ENCODE measurements around the gene CCPG1. TPM values are rescaled to one million over a fixed set of nuclear protein-coding genes. Genes with fewer than 3 reads are reported as not detected.

The CCPG1 gene
- total and polyA plus RNA-seq, 2 of the 13 experiments (the other 11 are each of a cell fraction or from before 2014, with no cell fraction given) = 16.1 to 19.5 TPM

- TF ChIP-seq FOXP4 (CRISPR knock-in tag; IDR thresholded peaks at IDR 0.05) = peak; percentile 46
- peak; percentile 84 for TF ChIP-seq RBFOX2 (IDR thresholded peaks at IDR 0.05; ENCODE audit: low read depth, low read length)
- TF ChIP-seq GATAD1 (CRISPR knock-in tag; IDR thresholded peaks at IDR 0.05) = peak; percentile 50; the same call in 1 of the 2 replicates
- 0 out of 2 replicates have a peak, but pooled peaks have one; percentile 24 for TF ChIP-seq CERS6 (CRISPR knock-in tag; IDR thresholded peaks at IDR 0.05)
- TF ChIP-seq CSRNP1 (CRISPR knock-in tag; IDR thresholded peaks at IDR 0.05) = peak; percentile 76; the same call in 1 of the 2 replicates
- TF ChIP-seq ZNF564 (CRISPR knock-in tag; IDR thresholded peaks at IDR 0.05) = peak; percentile 76; the same call in 1 of the 2 replicates
- peak; percentile 45; the same call in 1 of the 2 replicates for TF ChIP-seq PRDM10 (CRISPR knock-in tag; IDR thresholded peaks at IDR 0.05; ENCODE audit: low read depth)
- TF ChIP-seq FOSL2 (CRISPR knock-in tag; IDR thresholded peaks at IDR 0.05) = peak; percentile 10; the same call in 1 of the 2 replicates
- TF ChIP-seq HOXA5 (CRISPR knock-in tag; IDR thresholded peaks at IDR 0.05) = peak; percentile 60
- no peak for TF ChIP-seq ZNF616 (CRISPR knock-in tag; IDR thresholded peaks at IDR 0.05; ENCODE audit: low read depth)
- TF ChIP-seq ZNF75D (CRISPR knock-in tag; IDR thresholded peaks at IDR 0.05; ENCODE audit: borderline replicate concordance) = no peak
- TF ChIP-seq HNRNPL (IDR thresholded peaks at IDR 0.05; ENCODE audit: low read depth, low read length) = peak; percentile 64; the same call in 1 of the 2 replicates
- TF ChIP-seq ELF3 (CRISPR knock-in tag; IDR thresholded peaks at IDR 0.05) = peak; percentile 48; the same call in 1 of the 2 replicates
- TF ChIP-seq ATF6 (CRISPR knock-in tag; conservative IDR thresholded peaks at IDR 0.05) = no peak
- TF ChIP-seq ZNF784 (CRISPR knock-in tag; IDR thresholded peaks at IDR 0.05; ENCODE audit: borderline replicate concordance) = peak; percentile 49; the same call in 1 of the 2 replicates
- peak; percentile 59; the same call in 1 of the 2 replicates for TF ChIP-seq ZNF296 (CRISPR knock-in tag; conservative IDR thresholded peaks at IDR 0.05)
These were observed at the start of gene CCPG1, which contains the start of gene PIERCE2 (continued) for GRCh38 chr15:55408012-55408928.

Data from HepG2 (cell line).